HepG2 (cell line): ENCODE data around the gene IGFBP6. TPM values are rescaled to one million over a fixed set of nuclear protein-coding genes. Genes with fewer than 3 reads are reported as not detected.
A peak's percentile ranks its signal among the peaks of the same experiment; 100 is the strongest.

Source experiments
- AKAP8 ChIP-seq: sonication (generic); formaldehyde crosslinking; IDR thresholded peaks from 2 replicates; pipeline ENCODE4 v1.5.1; 2020; ENCODE audit warnings: mild to moderate bottlenecking, missing genetic modification reagents
- JUNB ChIP-seq: sonication (generic); formaldehyde crosslinking; IDR thresholded peaks from 2 replicates; pipeline ENCODE4 v1.8.0; 2022; ENCODE audit warnings: missing genetic modification reagents, mild to moderate bottlenecking, borderline replicate concordance
- MAZ ChIP-seq, 2 experiments: sonication (generic) in 1 of 2; formaldehyde crosslinking in 1 of 2; IDR thresholded peaks; 2 replicates each; pipeline versions ENCODE4 v1.5.0 to v1.6.1; 2012 to 2020; ENCODE audit warnings: low read depth in 2 of 2, mild to moderate bottlenecking in 2 of 2, borderline replicate concordance in 1 of 2, improper control_type of control experiment in 1 of 2, low read length in 1 of 2, missing genetic modification reagents in 1 of 2, moderate library complexity in 1 of 2
- MEF2D ChIP-seq: sonication (generic); formaldehyde crosslinking; IDR thresholded peaks from 2 replicates; pipeline ENCODE4 v1.5.1; 2020; ENCODE audit warnings: mild to moderate bottlenecking, missing genetic modification reagents
- MXD1 ChIP-seq: sonication (generic); formaldehyde crosslinking; IDR thresholded peaks from 2 replicates; pipeline ENCODE4 v1.4.0; 2020; ENCODE audit warnings: mild to moderate bottlenecking, missing genetic modification reagents
- MYNN ChIP-seq: sonication (generic); formaldehyde crosslinking; IDR thresholded peaks from 2 replicates; pipeline ENCODE4 v1.4.0; 2020; ENCODE audit warnings: mild to moderate bottlenecking, low read depth, missing genetic modification reagents
- SMAD1 ChIP-seq: sonication (generic); formaldehyde crosslinking; IDR thresholded peaks from 2 replicates; pipeline ENCODE4 v1.4.0; 2020; ENCODE audit warnings: missing genetic modification reagents, low read depth, mild to moderate bottlenecking, borderline replicate concordance
- YEATS2 ChIP-seq: sonication (generic); formaldehyde crosslinking; IDR thresholded peaks from 2 replicates; pipeline ENCODE4 v1.4.0; 2020; ENCODE audit warnings: missing genetic modification reagents, borderline replicate concordance
- ZNF136 ChIP-seq: sonication (generic); formaldehyde crosslinking; IDR thresholded peaks from 2 replicates; pipeline ENCODE4 v1.8.1; 2022; ENCODE audit warnings: low read depth, mild to moderate bottlenecking, moderate library complexity, missing genetic modification reagents
- ZNF17 ChIP-seq: sonication (generic); formaldehyde crosslinking; IDR thresholded peaks from 2 replicates; pipeline ENCODE4 v1.5.0; 2020; ENCODE audit warnings: mild to moderate bottlenecking, missing genetic modification reagents
- ZNF414 ChIP-seq: sonication (generic); formaldehyde crosslinking; IDR thresholded peaks from 2 replicates; pipeline ENCODE4 v1.5.0; 2020; ENCODE audit warnings: missing genetic modification reagents
- ZNF431 ChIP-seq: sonication (generic); formaldehyde crosslinking; IDR thresholded peaks from 2 replicates; pipeline ENCODE4 v1.9.0; 2022; ENCODE audit warnings: missing genetic modification reagents, low read depth, mild to moderate bottlenecking, borderline replicate concordance
- ZNF432 ChIP-seq: sonication (generic); formaldehyde crosslinking; IDR thresholded peaks from 2 replicates; pipeline ENCODE4 v1.5.0; 2020; ENCODE audit warnings: missing genetic modification reagents, mild to moderate bottlenecking, borderline replicate concordance
- ZNF547 ChIP-seq: sonication (generic); formaldehyde crosslinking; IDR thresholded peaks from 2 replicates; pipeline ENCODE4 v1.5.1; 2020; ENCODE audit warnings: mild to moderate bottlenecking, missing genetic modification reagents
- ZNF800 ChIP-seq: sonication (generic); formaldehyde crosslinking; IDR thresholded peaks from 2 replicates; pipeline ENCODE4 v1.4.0; 2020; ENCODE audit warnings: missing genetic modification reagents
- polyA plus RNA-seq, 8 experiments: library from polyadenylated mRNA; depleted of rRNA in 3 of 8; stranded (reverse) in 7 of 8; unstranded in 1 of 8; fragments of >200 nt; fragmentation: Illumina TruSeq in 4 of 8; extraction: Trizol in 4 of 8; gene quantifications; 2 replicates each; pipeline versions ENCODE4 v1.2.1 to v1.2.3, GENCODE V29; 2011 to 2016; ENCODE audit warnings: low read depth in 4 of 8, missing spikeins in 1 of 8, mixed read lengths in 1 of 8; ENCODE audit not compliant: insufficient read depth in 1 of 8
- total RNA-seq, 5 experiments: library from RNA; depleted of rRNA; stranded (reverse); fragments of >200 nt; fragmentation: Illumina TruSeq; extraction: Trizol; gene quantifications; 2 replicates each; pipeline ENCODE4 v1.2.3, GENCODE V29; 2016; ENCODE audit warnings: low read depth in 1 of 5
- TF ChIP-seq, protein P1 (sequence below): sonication (generic); formaldehyde crosslinking; IDR thresholded peaks from 2 replicates; pipeline ENCODE4 v1.5.1; 2020; ENCODE audit warnings: mild to moderate bottlenecking, missing genetic modification reagents, moderate library complexity
- TF ChIP-seq, protein P2 (sequence below): sonication (generic); formaldehyde crosslinking; IDR thresholded peaks from 2 replicates; pipeline ENCODE4 v1.5.0; 2020; ENCODE audit warnings: mild to moderate bottlenecking, missing genetic modification reagents, moderate library complexity

IGFBP6 gene
- total and polyA plus RNA-seq, 2 of the 13 experiments (the other 11 are each of a cell fraction or from before 2014, with no cell fraction given) = 3.9 to 25.2 TPM

- TF ChIP-seq, protein P1, sequence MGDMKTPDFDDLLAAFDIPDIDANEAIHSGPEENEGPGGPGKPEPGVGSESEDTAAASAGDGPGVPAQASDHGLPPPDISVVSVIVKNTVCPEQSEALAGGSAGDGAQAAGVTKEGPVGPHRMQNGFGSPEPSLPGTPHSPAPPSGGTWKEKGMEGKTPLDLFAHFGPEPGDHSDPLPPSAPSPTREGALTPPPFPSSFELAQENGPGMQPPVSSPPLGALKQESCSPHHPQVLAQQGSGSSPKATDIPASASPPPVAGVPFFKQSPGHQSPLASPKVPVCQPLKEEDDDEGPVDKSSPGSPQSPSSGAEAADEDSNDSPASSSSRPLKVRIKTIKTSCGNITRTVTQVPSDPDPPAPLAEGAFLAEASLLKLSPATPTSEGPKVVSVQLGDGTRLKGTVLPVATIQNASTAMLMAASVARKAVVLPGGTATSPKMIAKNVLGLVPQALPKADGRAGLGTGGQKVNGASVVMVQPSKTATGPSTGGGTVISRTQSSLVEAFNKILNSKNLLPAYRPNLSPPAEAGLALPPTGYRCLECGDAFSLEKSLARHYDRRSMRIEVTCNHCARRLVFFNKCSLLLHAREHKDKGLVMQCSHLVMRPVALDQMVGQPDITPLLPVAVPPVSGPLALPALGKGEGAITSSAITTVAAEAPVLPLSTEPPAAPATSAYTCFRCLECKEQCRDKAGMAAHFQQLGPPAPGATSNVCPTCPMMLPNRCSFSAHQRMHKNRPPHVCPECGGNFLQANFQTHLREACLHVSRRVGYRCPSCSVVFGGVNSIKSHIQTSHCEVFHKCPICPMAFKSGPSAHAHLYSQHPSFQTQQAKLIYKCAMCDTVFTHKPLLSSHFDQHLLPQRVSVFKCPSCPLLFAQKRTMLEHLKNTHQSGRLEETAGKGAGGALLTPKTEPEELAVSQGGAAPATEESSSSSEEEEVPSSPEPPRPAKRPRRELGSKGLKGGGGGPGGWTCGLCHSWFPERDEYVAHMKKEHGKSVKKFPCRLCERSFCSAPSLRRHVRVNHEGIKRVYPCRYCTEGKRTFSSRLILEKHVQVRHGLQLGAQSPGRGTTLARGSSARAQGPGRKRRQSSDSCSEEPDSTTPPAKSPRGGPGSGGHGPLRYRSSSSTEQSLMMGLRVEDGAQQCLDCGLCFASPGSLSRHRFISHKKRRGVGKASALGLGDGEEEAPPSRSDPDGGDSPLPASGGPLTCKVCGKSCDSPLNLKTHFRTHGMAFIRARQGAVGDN = peak; percentile 77
- TF ChIP-seq MAZ (IDR thresholded peaks at IDR 0.05; ENCODE audit: borderline replicate concordance, low read depth, low read length) = no peak
- no peak for TF ChIP-seq MAZ (CRISPR knock-in tag; IDR thresholded peaks at IDR 0.05; ENCODE audit: low read depth)
- TF ChIP-seq SMAD1 = 0 out of 2 replicates have a peak, but pooled peaks have one; percentile 28
- no peak for TF ChIP-seq MEF2D (CRISPR knock-in tag)
- no peak; the same call in 1 of the 2 replicates for TF ChIP-seq ZNF547
- TF ChIP-seq ZNF432 (CRISPR knock-in tag) = no peak
- no peak for TF ChIP-seq ZNF17 (CRISPR knock-in tag)
- no peak for TF ChIP-seq JUNB (CRISPR knock-in tag)
- TF ChIP-seq, protein P2, sequence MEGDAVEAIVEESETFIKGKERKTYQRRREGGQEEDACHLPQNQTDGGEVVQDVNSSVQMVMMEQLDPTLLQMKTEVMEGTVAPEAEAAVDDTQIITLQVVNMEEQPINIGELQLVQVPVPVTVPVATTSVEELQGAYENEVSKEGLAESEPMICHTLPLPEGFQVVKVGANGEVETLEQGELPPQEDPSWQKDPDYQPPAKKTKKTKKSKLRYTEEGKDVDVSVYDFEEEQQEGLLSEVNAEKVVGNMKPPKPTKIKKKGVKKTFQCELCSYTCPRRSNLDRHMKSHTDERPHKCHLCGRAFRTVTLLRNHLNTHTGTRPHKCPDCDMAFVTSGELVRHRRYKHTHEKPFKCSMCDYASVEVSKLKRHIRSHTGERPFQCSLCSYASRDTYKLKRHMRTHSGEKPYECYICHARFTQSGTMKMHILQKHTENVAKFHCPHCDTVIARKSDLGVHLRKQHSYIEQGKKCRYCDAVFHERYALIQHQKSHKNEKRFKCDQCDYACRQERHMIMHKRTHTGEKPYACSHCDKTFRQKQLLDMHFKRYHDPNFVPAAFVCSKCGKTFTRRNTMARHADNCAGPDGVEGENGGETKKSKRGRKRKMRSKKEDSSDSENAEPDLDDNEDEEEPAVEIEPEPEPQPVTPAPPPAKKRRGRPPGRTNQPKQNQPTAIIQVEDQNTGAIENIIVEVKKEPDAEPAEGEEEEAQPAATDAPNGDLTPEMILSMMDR (CRISPR knock-in tag) = no peak
- peak; percentile 62; the same call in 1 of the 2 replicates for TF ChIP-seq MXD1 (CRISPR knock-in tag)
- TF ChIP-seq ZNF800 = no peak
- no peak for TF ChIP-seq ZNF431 (CRISPR knock-in tag)
- no peak for TF ChIP-seq YEATS2
- TF ChIP-seq AKAP8 (CRISPR knock-in tag) = no peak; the same call in 1 of the 2 replicates
- TF ChIP-seq ZNF414 (CRISPR knock-in tag) = no peak
- TF ChIP-seq ZNF136 (CRISPR knock-in tag) = no peak
- no peak for TF ChIP-seq MYNN
Measured at GRCh38 chr12:53054112-53054878, 43.2 kb upstream of the IGFBP6 start (continued).
